Measurements from ENCODE around the gene RUNDC3A. TPM values are rescaled to one million over a fixed set of nuclear protein-coding genes. Genes with fewer than 3 reads are reported as not detected.

The RUNDC3A gene
- total and polyA plus RNA-seq, 2 of the 8 experiments (the other 6 are each of a cell fraction or from before 2014, with no cell fraction given): 6.4 to 13.8 TPM

DNA sequence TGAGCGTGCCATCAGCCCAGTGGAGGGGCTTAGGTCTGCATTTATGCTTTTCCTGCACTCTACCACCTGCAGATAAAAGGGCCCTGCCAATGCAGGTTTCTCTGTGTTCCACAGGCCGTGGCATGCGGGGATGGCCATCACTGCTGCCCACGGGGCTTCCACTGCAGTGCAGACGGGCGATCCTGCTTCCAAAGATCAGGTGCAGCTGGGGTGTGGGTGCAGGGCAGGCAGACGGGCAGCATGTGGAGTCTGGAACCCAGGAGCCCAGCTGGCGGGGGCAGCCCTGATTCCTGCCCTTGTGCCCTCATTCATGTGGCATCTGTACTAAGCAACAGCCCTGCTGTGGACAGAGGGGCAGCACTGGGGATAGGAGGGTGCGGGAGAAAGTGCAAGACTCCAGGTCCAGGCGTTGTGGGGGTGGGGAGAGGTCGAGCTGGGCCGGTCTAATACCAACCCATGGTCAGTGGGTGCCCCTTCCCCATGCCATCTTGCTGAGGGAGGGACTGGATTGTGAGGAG is 41.2 kb downstream of the RUNDC3A start (continued):
- TF ChIP-seq, protein P1, sequence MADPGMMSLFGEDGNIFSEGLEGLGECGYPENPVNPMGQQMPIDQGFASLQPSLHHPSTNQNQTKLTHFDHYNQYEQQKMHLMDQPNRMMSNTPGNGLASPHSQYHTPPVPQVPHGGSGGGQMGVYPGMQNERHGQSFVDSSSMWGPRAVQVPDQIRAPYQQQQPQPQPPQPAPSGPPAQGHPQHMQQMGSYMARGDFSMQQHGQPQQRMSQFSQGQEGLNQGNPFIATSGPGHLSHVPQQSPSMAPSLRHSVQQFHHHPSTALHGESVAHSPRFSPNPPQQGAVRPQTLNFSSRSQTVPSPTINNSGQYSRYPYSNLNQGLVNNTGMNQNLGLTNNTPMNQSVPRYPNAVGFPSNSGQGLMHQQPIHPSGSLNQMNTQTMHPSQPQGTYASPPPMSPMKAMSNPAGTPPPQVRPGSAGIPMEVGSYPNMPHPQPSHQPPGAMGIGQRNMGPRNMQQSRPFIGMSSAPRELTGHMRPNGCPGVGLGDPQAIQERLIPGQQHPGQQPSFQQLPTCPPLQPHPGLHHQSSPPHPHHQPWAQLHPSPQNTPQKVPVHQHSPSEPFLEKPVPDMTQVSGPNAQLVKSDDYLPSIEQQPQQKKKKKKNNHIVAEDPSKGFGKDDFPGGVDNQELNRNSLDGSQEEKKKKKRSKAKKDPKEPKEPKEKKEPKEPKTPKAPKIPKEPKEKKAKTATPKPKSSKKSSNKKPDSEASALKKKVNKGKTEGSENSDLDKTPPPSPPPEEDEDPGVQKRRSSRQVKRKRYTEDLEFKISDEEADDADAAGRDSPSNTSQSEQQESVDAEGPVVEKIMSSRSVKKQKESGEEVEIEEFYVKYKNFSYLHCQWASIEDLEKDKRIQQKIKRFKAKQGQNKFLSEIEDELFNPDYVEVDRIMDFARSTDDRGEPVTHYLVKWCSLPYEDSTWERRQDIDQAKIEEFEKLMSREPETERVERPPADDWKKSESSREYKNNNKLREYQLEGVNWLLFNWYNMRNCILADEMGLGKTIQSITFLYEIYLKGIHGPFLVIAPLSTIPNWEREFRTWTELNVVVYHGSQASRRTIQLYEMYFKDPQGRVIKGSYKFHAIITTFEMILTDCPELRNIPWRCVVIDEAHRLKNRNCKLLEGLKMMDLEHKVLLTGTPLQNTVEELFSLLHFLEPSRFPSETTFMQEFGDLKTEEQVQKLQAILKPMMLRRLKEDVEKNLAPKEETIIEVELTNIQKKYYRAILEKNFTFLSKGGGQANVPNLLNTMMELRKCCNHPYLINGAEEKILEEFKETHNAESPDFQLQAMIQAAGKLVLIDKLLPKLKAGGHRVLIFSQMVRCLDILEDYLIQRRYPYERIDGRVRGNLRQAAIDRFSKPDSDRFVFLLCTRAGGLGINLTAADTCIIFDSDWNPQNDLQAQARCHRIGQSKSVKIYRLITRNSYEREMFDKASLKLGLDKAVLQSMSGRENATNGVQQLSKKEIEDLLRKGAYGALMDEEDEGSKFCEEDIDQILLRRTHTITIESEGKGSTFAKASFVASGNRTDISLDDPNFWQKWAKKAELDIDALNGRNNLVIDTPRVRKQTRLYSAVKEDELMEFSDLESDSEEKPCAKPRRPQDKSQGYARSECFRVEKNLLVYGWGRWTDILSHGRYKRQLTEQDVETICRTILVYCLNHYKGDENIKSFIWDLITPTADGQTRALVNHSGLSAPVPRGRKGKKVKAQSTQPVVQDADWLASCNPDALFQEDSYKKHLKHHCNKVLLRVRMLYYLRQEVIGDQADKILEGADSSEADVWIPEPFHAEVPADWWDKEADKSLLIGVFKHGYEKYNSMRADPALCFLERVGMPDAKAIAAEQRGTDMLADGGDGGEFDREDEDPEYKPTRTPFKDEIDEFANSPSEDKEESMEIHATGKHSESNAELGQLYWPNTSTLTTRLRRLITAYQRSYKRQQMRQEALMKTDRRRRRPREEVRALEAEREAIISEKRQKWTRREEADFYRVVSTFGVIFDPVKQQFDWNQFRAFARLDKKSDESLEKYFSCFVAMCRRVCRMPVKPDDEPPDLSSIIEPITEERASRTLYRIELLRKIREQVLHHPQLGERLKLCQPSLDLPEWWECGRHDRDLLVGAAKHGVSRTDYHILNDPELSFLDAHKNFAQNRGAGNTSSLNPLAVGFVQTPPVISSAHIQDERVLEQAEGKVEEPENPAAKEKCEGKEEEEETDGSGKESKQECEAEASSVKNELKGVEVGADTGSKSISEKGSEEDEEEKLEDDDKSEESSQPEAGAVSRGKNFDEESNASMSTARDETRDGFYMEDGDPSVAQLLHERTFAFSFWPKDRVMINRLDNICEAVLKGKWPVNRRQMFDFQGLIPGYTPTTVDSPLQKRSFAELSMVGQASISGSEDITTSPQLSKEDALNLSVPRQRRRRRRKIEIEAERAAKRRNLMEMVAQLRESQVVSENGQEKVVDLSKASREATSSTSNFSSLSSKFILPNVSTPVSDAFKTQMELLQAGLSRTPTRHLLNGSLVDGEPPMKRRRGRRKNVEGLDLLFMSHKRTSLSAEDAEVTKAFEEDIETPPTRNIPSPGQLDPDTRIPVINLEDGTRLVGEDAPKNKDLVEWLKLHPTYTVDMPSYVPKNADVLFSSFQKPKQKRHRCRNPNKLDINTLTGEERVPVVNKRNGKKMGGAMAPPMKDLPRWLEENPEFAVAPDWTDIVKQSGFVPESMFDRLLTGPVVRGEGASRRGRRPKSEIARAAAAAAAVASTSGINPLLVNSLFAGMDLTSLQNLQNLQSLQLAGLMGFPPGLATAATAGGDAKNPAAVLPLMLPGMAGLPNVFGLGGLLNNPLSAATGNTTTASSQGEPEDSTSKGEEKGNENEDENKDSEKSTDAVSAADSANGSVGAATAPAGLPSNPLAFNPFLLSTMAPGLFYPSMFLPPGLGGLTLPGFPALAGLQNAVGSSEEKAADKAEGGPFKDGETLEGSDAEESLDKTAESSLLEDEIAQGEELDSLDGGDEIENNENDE (IDR thresholded peaks at IDR 0.05; ENCODE audit: insufficient replicate concordance, low read length): no peak
- TF ChIP-seq SIN3A (conservative IDR thresholded peaks at IDR 0.05 in 1 of 2, IDR thresholded peaks at IDR 0.05 in 1 of 2; ENCODE audit: low read depth in 1 of 2, low read length in 2 of 2): no peak
- TF ChIP-seq, protein P2, sequence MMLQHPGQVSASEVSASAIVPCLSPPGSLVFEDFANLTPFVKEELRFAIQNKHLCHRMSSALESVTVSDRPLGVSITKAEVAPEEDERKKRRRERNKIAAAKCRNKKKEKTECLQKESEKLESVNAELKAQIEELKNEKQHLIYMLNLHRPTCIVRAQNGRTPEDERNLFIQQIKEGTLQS (IDR thresholded peaks at IDR 0.05; ENCODE audit: insufficient read depth, low read depth, low read length): no peak
